Esophagus muscularis mucosa (tissue), 4 donors: Measurements from ENCODE around the gene ACCSL. TPM values are rescaled to one million over a fixed set of nuclear protein-coding genes. Genes with fewer than 3 reads are reported as not detected.

Experiments
- DNase-seq: peaks from one replicate; pipeline ENCODE4 v3.0.0-alpha.2; 2017; ENCODE audit errors: extremely low spot score
- H3K27ac ChIP-seq, 4 donors: fragments of 200-600 bp; sonication (generic); replicated peaks in 1 of 4; 1 replicate in 3 of 4; 2 replicates in 1 of 4; pipeline ENCODE4 v1.5.1; 2016 to 2019; ENCODE audit warnings: mild to moderate bottlenecking in 1 of 4
- H3K27me3 ChIP-seq, 4 donors: fragments of 200-600 bp; sonication (generic); one replicate each; pipeline versions ENCODE4 v1.5.1 to v1.6.0; 2016 to 2019
- H3K36me3 ChIP-seq, 4 donors: fragments of 200-600 bp; sonication (generic); one replicate each; pipeline ENCODE4 v1.5.1; 2016 to 2019
- H3K4me1 ChIP-seq, 4 donors: fragments of 200-600 bp; sonication (generic); one replicate each; pipeline ENCODE4 v1.5.1; 2016 to 2019
- H3K4me3 ChIP-seq, 4 donors: fragments of 200-600 bp; sonication (generic); 1 replicate in 2 of 4; 2 replicates in 2 of 4; pipeline ENCODE4 v1.5.1; 2016 to 2019; ENCODE audit warnings: mild to moderate bottlenecking in 4 of 4, moderate library complexity in 1 of 4
- H3K9me3 ChIP-seq, 4 donors: fragments of 200-600 bp; sonication (generic); 1 replicate in 3 of 4; 2 replicates in 1 of 4; pipeline ENCODE4 v1.5.1; 2016 to 2019
- EP300 ChIP-seq: sonication (generic); formaldehyde crosslinking; IDR thresholded peaks from one replicate; pipeline ENCODE4 v1.6.1; 2017; ENCODE audit warnings: antibody characterized with exemption
- POLR2A ChIP-seq: fragments of 450-650 bp; IDR thresholded peaks from one replicate; pipeline ENCODE4 v1.6.1; 2017; ENCODE audit warnings: antibody characterized with exemption, moderate library complexity, mild to moderate bottlenecking, low read depth
- POLR2AphosphoS5 ChIP-seq, 2 donors: sonication (generic); formaldehyde crosslinking; IDR thresholded peaks; one replicate each; pipeline ENCODE4 v1.6.1; 2017; ENCODE audit warnings: antibody characterized with exemption in 2 of 2
- WGBS: methylation state at CpG from one replicate; pipeline ENCODE4 v1.1.5; 2018; 5-methylcytosine and 5-hydroxymethylcytosine counted together
- intact Hi-C: fragments of 100-400 bp; cut with DNase I; formaldehyde crosslinking; loops from one replicate; pipeline ENCODE4 v1.15.1; 2023
- total RNA-seq, 4 donors: library from RNA; depleted of rRNA; stranded (reverse); fragments of >200 nt; gene quantifications; one replicate each; pipeline versions ENCODE4 v1.1.0 to v1.2.1, GENCODE V29; 2016
- TF ChIP-seq, protein P1 (sequence below), 3 experiments: fragments of 200-600 bp in 2 of 3; fragments of 450-650 bp in 1 of 3; sonication (generic) in 2 of 3; IDR thresholded peaks; one replicate each; pipeline ENCODE4 v1.5.1; 2017 to 2019; ENCODE audit warnings: antibody characterized with exemption in 3 of 3, mild to moderate bottlenecking in 2 of 3, moderate library complexity in 1 of 3

ACCSL gene
- total RNA-seq, 4 donors from 2014 or later: not detected

DNA sequence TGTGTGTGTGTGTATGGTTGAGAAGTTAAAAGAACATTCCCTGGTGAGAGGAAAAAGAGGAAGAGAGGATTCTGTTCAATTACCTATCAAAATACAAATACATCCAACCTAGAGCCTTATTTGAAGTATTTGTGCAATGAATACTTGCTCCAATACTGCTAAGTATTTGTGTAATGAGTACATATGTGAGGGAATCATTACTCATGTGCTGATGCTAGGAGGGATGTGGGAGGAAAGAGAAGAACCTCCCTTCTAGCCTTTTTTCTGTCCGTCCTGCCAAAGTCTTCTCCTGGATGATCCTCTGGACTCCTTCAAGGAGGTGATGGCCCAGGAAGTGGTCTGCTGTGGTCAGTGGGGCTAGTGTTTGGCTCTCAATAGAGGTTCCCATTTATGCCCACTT, 36.0 kb upstream of the ACCSL start:
- TF ChIP-seq EP300 (no peak), POLR2AphosphoS5 (IDR thresholded peaks at IDR 0.05) (no peak), POLR2A (no peak)
- TF ChIP-seq, protein P1, sequence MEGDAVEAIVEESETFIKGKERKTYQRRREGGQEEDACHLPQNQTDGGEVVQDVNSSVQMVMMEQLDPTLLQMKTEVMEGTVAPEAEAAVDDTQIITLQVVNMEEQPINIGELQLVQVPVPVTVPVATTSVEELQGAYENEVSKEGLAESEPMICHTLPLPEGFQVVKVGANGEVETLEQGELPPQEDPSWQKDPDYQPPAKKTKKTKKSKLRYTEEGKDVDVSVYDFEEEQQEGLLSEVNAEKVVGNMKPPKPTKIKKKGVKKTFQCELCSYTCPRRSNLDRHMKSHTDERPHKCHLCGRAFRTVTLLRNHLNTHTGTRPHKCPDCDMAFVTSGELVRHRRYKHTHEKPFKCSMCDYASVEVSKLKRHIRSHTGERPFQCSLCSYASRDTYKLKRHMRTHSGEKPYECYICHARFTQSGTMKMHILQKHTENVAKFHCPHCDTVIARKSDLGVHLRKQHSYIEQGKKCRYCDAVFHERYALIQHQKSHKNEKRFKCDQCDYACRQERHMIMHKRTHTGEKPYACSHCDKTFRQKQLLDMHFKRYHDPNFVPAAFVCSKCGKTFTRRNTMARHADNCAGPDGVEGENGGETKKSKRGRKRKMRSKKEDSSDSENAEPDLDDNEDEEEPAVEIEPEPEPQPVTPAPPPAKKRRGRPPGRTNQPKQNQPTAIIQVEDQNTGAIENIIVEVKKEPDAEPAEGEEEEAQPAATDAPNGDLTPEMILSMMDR (IDR thresholded peaks at IDR 0.05): no peak
- intact Hi-C loops: no loop called here
- Histone ChIP-seq H3K27me3 (no peaks in the 10 kb centered on the region), H3K4me1 (peaks cover 7 to 12% (median 12%) of the 10 kb centered on the region in 4 donors), H3K9me3 (no peaks in the 10 kb centered on the region), H3K36me3 (no peaks in the 10 kb centered on the region), H3K4me3 (no peak overlapping the region), H3K27ac (no peak overlapping the region)
- 75% methylated on average over 1 of the region's 1 CpG for WGBS
- no peak for DNase-seq

DNA sequence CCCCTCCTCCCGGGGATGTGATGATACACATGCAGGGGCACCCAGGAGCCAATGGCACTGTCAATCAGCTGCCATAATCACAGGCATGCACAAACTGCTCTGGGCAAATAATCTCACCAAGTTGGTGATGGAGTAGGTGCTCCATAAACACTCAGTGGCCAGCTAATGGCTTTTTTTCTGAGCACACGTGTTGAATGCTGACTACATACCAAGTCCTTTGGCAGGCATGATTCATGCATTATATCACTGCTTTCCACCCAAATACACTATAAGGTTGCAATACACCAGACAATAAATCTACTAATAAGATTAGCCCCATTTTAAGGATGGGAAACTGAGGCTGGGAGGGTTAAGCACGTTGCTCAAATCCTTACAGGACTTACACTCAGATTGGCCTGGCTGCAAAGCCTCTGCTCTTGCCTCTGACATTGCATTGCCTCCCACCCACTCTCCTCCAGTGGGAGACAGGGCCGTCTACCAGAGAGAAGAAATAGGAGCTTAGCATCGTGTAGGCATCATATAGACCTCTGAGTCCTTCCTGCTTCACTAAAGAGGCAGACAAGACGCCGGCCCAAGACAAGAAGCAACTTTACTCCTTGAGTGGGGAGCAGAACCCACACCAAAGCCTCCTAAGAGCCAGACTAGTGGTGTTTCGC, 32.7 kb upstream of the ACCSL start:
- Histone ChIP-seq H3K9me3 (no peaks in the 10 kb centered on the region), H3K27me3 (no peaks in the 10 kb centered on the region), H3K4me3 (no peak overlapping the region), H3K36me3 (no peaks in the 10 kb centered on the region), H3K27ac (no peak overlapping the region), H3K4me1 (peaks cover 17 to 32% (median 29%) of the 10 kb centered on the region in 4 donors)
- intact Hi-C loops: no loop called here
- 79% methylated on average over 8 of the region's 8 CpGs for WGBS
- TF ChIP-seq POLR2AphosphoS5 (IDR thresholded peaks at IDR 0.05): no peak
- no peak for TF ChIP-seq EP300
- no peak for TF ChIP-seq POLR2A
- TF ChIP-seq, protein P1 (IDR thresholded peaks at IDR 0.05): no peak
- DNase-seq: no peak

DNA sequence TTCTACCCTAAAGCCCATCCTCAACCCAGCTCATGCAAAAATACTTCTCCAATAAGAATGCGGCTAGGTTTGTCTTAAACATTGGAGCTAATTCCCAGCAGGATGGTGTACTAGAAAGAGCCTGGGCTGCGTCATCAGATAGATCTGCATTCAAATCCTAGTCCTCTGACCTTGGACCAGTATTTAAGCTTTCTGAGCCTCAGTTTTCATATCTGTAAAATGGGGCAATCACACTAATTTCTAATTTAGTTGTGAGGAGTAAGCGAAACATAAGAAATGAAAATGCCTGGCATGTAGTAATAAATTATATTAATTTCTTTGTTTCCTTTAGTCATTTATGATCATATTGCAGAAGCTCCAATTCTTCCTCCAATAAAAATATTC, 32.2 kb upstream of the ACCSL start:
- no peaks in the 10 kb centered on the region for H3K36me3 ChIP-seq
- peak overlapping the region in 3 of 4 donors; percentile 47 to 60 (median 53) for H3K27ac ChIP-seq
- TF ChIP-seq POLR2AphosphoS5 (IDR thresholded peaks at IDR 0.05) (no peak), POLR2A (no peak), EP300 (no peak)
- TF ChIP-seq, protein P1 (IDR thresholded peaks at IDR 0.05): no peak
- no peak for DNase-seq
- intact Hi-C loops: no loop called here
- no peak overlapping the region for H3K4me3 ChIP-seq
- WGBS: 96% methylated on average over 3 of the region's 3 CpGs
- H3K27me3 ChIP-seq: no peaks in the 10 kb centered on the region
- H3K9me3 ChIP-seq: no peaks in the 10 kb centered on the region
- H3K4me1 ChIP-seq: peaks cover 17 to 32% (median 29%) of the 10 kb centered on the region in 4 donors

DNA sequence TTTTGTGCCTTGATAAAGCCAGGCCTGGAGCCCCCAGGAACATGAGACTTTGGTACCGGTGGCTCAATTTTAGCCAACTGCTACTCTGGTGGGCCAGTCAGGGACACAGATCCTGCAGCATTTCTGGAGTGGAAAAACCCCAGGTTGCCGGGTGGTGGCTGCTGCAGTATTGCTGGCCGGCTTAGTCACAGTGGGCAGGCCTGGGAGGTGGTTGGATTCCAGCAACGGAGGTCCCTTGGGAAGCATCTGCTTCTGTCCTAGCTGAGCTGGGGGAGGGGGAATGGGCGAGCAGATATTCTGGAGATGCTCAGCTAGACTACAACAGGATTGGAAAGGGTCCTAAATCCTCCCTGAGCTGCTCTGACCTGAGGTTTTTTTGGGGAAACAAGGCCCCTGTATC, 31.6 kb upstream of the ACCSL start:
- 26% methylated on average over 4 of the region's 5 CpGs for WGBS
- no peak for DNase-seq
- intact Hi-C loops: no loop called here

More for the DNA sequence above, 31.6 kb upstream of the ACCSL start:
- TF ChIP-seq POLR2AphosphoS5 (IDR thresholded peaks at IDR 0.05): peak in 1 of 2 donors; percentile 33
- TF ChIP-seq, protein P1 (IDR thresholded peaks at IDR 0.05): no peak
- Histone ChIP-seq H3K27ac (peak overlapping the region; percentile 47 to 65 (median 56)), H3K4me3 (no peak overlapping the region), H3K4me1 (peaks cover 17 to 32% (median 29%) of the 10 kb centered on the region in 4 donors), H3K36me3 (no peaks in the 10 kb centered on the region), H3K27me3 (no peaks in the 10 kb centered on the region), H3K9me3 (no peaks in the 10 kb centered on the region)
